GM21825 (cell line): ENCODE results near the gene AMER3.
"Not testable (repeated sequence)": the region's sequence is repeated elsewhere in the genome, so short reads cannot be mapped to it uniquely, and the experiment has no call there.

Experiments
- ATAC-seq: cut with Tn5 transposase; IDR thresholded peaks from one replicate; pipeline ENCODE4 v1.9.1; 2021; ENCODE audit warnings: mild to moderate bottlenecking, moderate library complexity; ENCODE audit not compliant: unreplicated experiment

Gene AMER3

GRCh38 chr2:130755256-130756052, at the start of gene AMER3:
AMER3 (plus strand) TSS chr2:130755540; CDS start chr2:130762073, 6,533 bp downstream.
- ATAC-seq = no peak

- ATAC-seq = not testable (repeated sequence)
Observed at GRCh38 chr2:130714795-130715194, 40.5 kb upstream of the AMER3 start.

GRCh38 chr2:130720036-130720435, 35.3 kb upstream of the AMER3 start:
- no peak for ATAC-seq

GRCh38 chr2:130720528-130720927, 34.8 kb upstream of the AMER3 start:
- ATAC-seq = no peak

GRCh38 chr2:130724455-130724854, 30.9 kb upstream of the AMER3 start:
- ATAC-seq = no peak

- no peak for ATAC-seq
Observed at GRCh38 chr2:130726614-130727180, 28.6 kb upstream of the AMER3 start.

GRCh38 chr2:130727286-130727924, 27.9 kb upstream of the AMER3 start:
- peak; percentile 94 for ATAC-seq

GRCh38 chr2:130728007-130728454, 27.3 kb upstream of the AMER3 start:
- ATAC-seq = peak; percentile 18

GRCh38 chr2:130728549-130729316, 26.6 kb upstream of the AMER3 start, which contains the start of gene GPR148:
GPR148 (plus strand) TSS chr2:130729070; CDS start chr2:130729152, 82 bp downstream.
- ATAC-seq = no peak

GRCh38 chr2:130729322-130730299, 25.7 kb upstream of the AMER3 start:
- ATAC-seq = no peak

GRCh38 chr2:130732257-130732656, 23.1 kb upstream of the AMER3 start:
- ATAC-seq = not testable (repeated sequence)

GRCh38 chr2:130735200-130735599, 20.1 kb upstream of the AMER3 start:
- no peak for ATAC-seq

GRCh38 chr2:130736487-130736886, 18.9 kb upstream of the AMER3 start:
- ATAC-seq = no peak

GRCh38 chr2:130737592-130737991, 17.7 kb upstream of the AMER3 start:
- no peak for ATAC-seq

GRCh38 chr2:130740671-130741070, 14.7 kb upstream of the AMER3 start:
- ATAC-seq = no peak

- no peak for ATAC-seq
Observed at GRCh38 chr2:130743278-130743677, 12.1 kb upstream of the AMER3 start.

GRCh38 chr2:130744287-130745117, 10.8 kb upstream of the AMER3 start:
- ATAC-seq = no peak

- no peak for ATAC-seq
Observed at GRCh38 chr2:130749078-130749477, 6.3 kb upstream of the AMER3 start.

GRCh38 chr2:130749641-130750040, 5.7 kb upstream of the AMER3 start:
- no peak for ATAC-seq
